Measurements from ENCODE around the gene UST. TPM values are rescaled to one million over a fixed set of nuclear protein-coding genes. Genes with fewer than 3 reads are reported as not detected.

UST gene
- total RNA-seq, 2 donors from 2014 or later = 24.2 to 30.8 TPM

GRCh38 chr6:149054559-149055194, 307.8 kb downstream of the UST start:
- Histone ChIP-seq H3K4me3 (no peak overlapping the region), H3K4me1 (ENCODE audit: control insufficient read depth in 1 of 2, low read depth in 2 of 2) (peaks cover 0 to 4% of the 10 kb centered on the region in 2 donors)
- no peak for ATAC-seq (ENCODE audit: insufficient number of reproducible peaks, low FRiP score, low read depth)

GRCh38 chr6:149055195-149055899, 308.5 kb downstream of the UST start:
- no peaks in the 10 kb centered on the region for H3K36me3 ChIP-seq
- peaks cover 0 to 6% of the 10 kb centered on the region in 2 donors for H3K4me1 ChIP-seq (ENCODE audit: control insufficient read depth in 1 of 2, low read depth in 2 of 2)
- no peaks in the 10 kb centered on the region for H3K27me3 ChIP-seq (replicated peaks; ENCODE audit: insufficient read depth)
- H3K27ac ChIP-seq = no peak overlapping the region
- H3K9me3 ChIP-seq = no peaks in the 10 kb centered on the region
- DNase-seq (ENCODE audit: low spot score) = no peak
- TF ChIP-seq CTCF (IDR thresholded peaks at IDR 0.05) = no peak
- no peak overlapping the region for H3K4me3 ChIP-seq
- no peak for ATAC-seq (ENCODE audit: insufficient number of reproducible peaks, low FRiP score, low read depth)

More at GRCh38 chr6:149054559-149055194, 307.8 kb downstream of the UST start:
- Histone ChIP-seq H3K27me3 (replicated peaks; ENCODE audit: insufficient read depth) (no peaks in the 10 kb centered on the region), H3K9me3 (no peaks in the 10 kb centered on the region), H3K27ac (no peak overlapping the region), H3K36me3 (no peaks in the 10 kb centered on the region)
- no peak for TF ChIP-seq CTCF (IDR thresholded peaks at IDR 0.05)
- no peak for DNase-seq (ENCODE audit: low spot score)

GRCh38 chr6:149056777-149057463, 310.1 kb downstream of the UST start:
- ATAC-seq (ENCODE audit: insufficient number of reproducible peaks, low FRiP score, low read depth) = no peak
- peaks cover 8 to 21% of the 10 kb centered on the region in 2 donors for H3K4me1 ChIP-seq (ENCODE audit: control insufficient read depth in 1 of 2, low read depth in 2 of 2)
- no peaks in the 10 kb centered on the region for H3K36me3 ChIP-seq
- DNase-seq (ENCODE audit: low spot score) = no peak
- no peak overlapping the region for H3K27ac ChIP-seq
- no peaks in the 10 kb centered on the region for H3K27me3 ChIP-seq (replicated peaks; ENCODE audit: insufficient read depth)
- no peak overlapping the region for H3K4me3 ChIP-seq
- no peak for TF ChIP-seq CTCF (IDR thresholded peaks at IDR 0.05)
- no peaks in the 10 kb centered on the region for H3K9me3 ChIP-seq

GRCh38 chr6:149057464-149057840, 310.6 kb downstream of the UST start:
- H3K27me3 ChIP-seq (replicated peaks; ENCODE audit: insufficient read depth) = no peaks in the 10 kb centered on the region

More at GRCh38 chr6:149057464-149057840, 310.6 kb downstream of the UST start:
- Histone ChIP-seq H3K4me3 (no peak overlapping the region), H3K36me3 (no peaks in the 10 kb centered on the region), H3K27ac (no peak overlapping the region), H3K9me3 (no peaks in the 10 kb centered on the region), H3K4me1 (ENCODE audit: control insufficient read depth in 1 of 2, low read depth in 2 of 2) (peaks cover 8 to 27% of the 10 kb centered on the region in 2 donors)
- no peak for DNase-seq (ENCODE audit: low spot score)
- no peak for ATAC-seq (ENCODE audit: insufficient number of reproducible peaks, low FRiP score, low read depth)
- no peak for TF ChIP-seq CTCF (IDR thresholded peaks at IDR 0.05)

Data from thoracic aorta (tissue), 2 donors.